GM12875 (cell line): ENCODE results near the gene MAPT.

Experiments
- H3K4me3 ChIP-seq: one replicate; pipeline ENCODE4 v1.5.1; 2011; ENCODE audit warnings: low read depth, low read length, control low read depth
- CTCF ChIP-seq: IDR thresholded peaks from 2 replicates; pipeline ENCODE4 v1.5.1; 2011; ENCODE audit warnings: low read depth, mild to moderate bottlenecking, control low read depth, inconsistent platforms, low read length, moderate library complexity, borderline replicate concordance; ENCODE audit not compliant: insufficient read depth

Gene MAPT

GRCh38 chr17:45958307-45958706 lies 64.0 kb downstream of the MAPT start:
- H3K4me3 ChIP-seq = no peak overlapping the region
- no peak for TF ChIP-seq CTCF

- no peak for TF ChIP-seq CTCF
- no peak overlapping the region for H3K4me3 ChIP-seq
These were observed 64.8 kb downstream of the MAPT start for GRCh38 chr17:45958994-45959665.

- no peak overlapping the region for H3K4me3 ChIP-seq
- no peak for TF ChIP-seq CTCF
These were observed 66.0 kb downstream of the MAPT start for GRCh38 chr17:45960311-45960710.

GRCh38 chr17:45961206-45961605 lies 66.9 kb downstream of the MAPT start:
- TF ChIP-seq CTCF = no peak
- no peak overlapping the region for H3K4me3 ChIP-seq

GRCh38 chr17:45962221-45962972 lies 68.0 kb downstream of the MAPT start:
- H3K4me3 ChIP-seq = no peak overlapping the region

GRCh38 chr17:45963283-45963682 lies 68.9 kb downstream of the MAPT start:
- no peak overlapping the region for H3K4me3 ChIP-seq
- TF ChIP-seq CTCF = no peak

More at GRCh38 chr17:45962221-45962972, 68.0 kb downstream of the MAPT start:
- no peak for TF ChIP-seq CTCF

GRCh38 chr17:45963889-45964288 lies 69.5 kb downstream of the MAPT start:
- no peak overlapping the region for H3K4me3 ChIP-seq

More at GRCh38 chr17:45963889-45964288, 69.5 kb downstream of the MAPT start:
- TF ChIP-seq CTCF = no peak
